Aorta (tissue), 5 donors: ENCODE data around the gene COX18. TPM values are rescaled to one million over a fixed set of nuclear protein-coding genes. Genes with fewer than 3 reads are reported as not detected.

Experiments used
- ATAC-seq: fragments of 200-7000 bp; cut with Tn5 transposase; one replicate; pipeline ENCODE4 v1.9.1; 2022; ENCODE audit warnings: moderate library complexity; ENCODE audit not compliant: low FRiP score
- DNase-seq, 2 donors: peaks; one replicate each; pipeline ENCODE4 v3.0.0-alpha.2; 2020
- H3K27ac ChIP-seq, 2 donors: one replicate each; pipeline ENCODE4 v1.5.1; 2013; ENCODE audit warnings: low read length in 2 of 2, mild to moderate bottlenecking in 2 of 2, moderate library complexity in 2 of 2, control low read depth in 1 of 2, inconsistent platforms in 1 of 2, low read depth in 1 of 2
- H3K27me3 ChIP-seq, 2 donors: one replicate each; pipeline ENCODE4 v1.6.1; 2013; ENCODE audit warnings: control low read depth in 1 of 2, low read length in 1 of 2, mild to moderate bottlenecking in 1 of 2, moderate library complexity in 1 of 2; ENCODE audit not compliant: insufficient read depth in 2 of 2, control insufficient read depth in 1 of 2
- H3K36me3 ChIP-seq, 2 donors: one replicate each; pipeline ENCODE4 v1.6.1; 2013; ENCODE audit warnings: control low read depth in 1 of 2, low read length in 1 of 2, mild to moderate bottlenecking in 1 of 2; ENCODE audit not compliant: insufficient read depth in 2 of 2, control insufficient read depth in 1 of 2
- H3K4me1 ChIP-seq, 2 donors: one replicate each; pipeline ENCODE4 v1.6.1; 2013; ENCODE audit warnings: low read length in 2 of 2, control low read depth in 1 of 2, mild to moderate bottlenecking in 1 of 2, moderate library complexity in 1 of 2; ENCODE audit not compliant: insufficient read depth in 2 of 2, control insufficient read depth in 1 of 2
- H3K4me3 ChIP-seq, 2 donors: one replicate each; pipeline ENCODE4 v1.5.1; 2013; ENCODE audit warnings: low read length in 2 of 2, control low read depth in 1 of 2, mild to moderate bottlenecking in 1 of 2
- H3K9me3 ChIP-seq: one replicate; pipeline ENCODE4 v1.6.1; 2013; ENCODE audit warnings: mild to moderate bottlenecking, low read length; ENCODE audit not compliant: control insufficient read depth
- WGBS, 2 donors: extraction: QIAGEN DNeasy Blood & Tissue Kit; methylation state at CpG; one replicate each; pipeline ENCODE4 v1.1.7; 2013; 5-methylcytosine and 5-hydroxymethylcytosine counted together
- intact Hi-C, 2 donors: fragments of 100-400 bp; cut with DNase I; formaldehyde crosslinking; loops; one replicate each; pipeline versions ENCODE4 v1.14.2 to v1.15.0; 2022
- polyA plus RNA-seq, 2 donors: library from polyadenylated mRNA; stranded (reverse); fragments of 200-250 nt; gene quantifications; one replicate each; pipeline ENCODE4 v1.2.3, GENCODE V29; 2013
- total RNA-seq, 2 donors: library from RNA; stranded (reverse); fragmentation: NEBNext Ultra II Directional; extraction: Animal tissue kit (Norgen Biotek cat#: 25700); gene quantifications; one replicate each; pipeline ENCODE4 v1.2.1, GENCODE V29; 2021
- donor health status: healthy with polysubstance abuse.
- donor health status: Bipolar disorder and iron deficiency.
- donor health status: DM: no; HTN: no; CAD: no.
- donor health status: DM: no; HTN: no; CAD: no.
- donor health status: DM: yes; HTN: yes; CAD: no.

Gene COX18
- total and polyA plus RNA-seq, 4 donors: 6.2 to 12.5 (median 8.8) TPM

DNA sequence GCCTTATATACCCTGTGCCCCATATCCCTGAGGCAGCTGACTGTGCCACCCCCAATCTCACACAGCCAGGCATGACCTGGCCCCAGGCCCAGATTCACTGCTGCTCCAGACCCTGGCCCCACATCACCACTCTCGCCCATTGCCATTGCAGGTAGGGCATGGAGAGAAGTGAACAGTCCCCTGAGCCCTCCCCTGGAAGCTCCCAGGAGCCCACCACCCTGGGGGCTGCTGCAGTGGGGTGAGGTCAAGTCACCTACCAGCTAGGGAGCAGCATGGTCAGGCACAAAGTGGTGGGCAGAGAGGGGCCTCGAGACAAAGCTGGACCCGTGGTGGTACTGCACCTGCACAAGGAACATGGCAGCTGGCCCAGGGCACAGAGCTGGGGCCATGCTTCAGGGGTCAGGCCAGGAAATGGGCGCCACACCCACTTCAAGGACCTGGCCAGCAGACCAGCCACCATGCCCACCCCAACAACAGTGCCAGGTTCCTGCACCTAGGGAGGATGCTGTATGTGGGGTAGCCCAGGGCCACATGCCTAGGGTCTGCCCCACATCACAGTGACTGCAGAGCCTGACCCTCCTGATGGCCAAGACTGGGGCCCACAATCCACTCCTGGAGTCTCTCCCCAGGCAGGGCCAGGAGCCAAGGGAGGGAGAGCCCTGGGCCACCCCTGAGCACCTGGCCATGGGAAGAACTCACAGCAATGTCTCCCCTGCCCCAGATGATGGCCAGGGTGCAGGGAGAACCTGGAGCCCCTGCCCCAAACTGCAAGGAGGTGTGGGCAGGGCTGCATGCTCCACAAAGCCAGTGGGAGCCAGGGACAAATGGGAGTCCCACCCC, 58.5 kb downstream of the COX18 start:
- H3K27me3 ChIP-seq: no peaks in the 10 kb centered on the region
- WGBS, 2 donors: 97 to 98% methylated on average over 4 of the region's 4 CpGs
- intact Hi-C loops: loop anchor here (10.0 kb wide), 2 partner anchors 96 to 686 kb away; no protein-coding TSS in a partner anchor

GRCh38 chr4:73007526-73008100, 61.9 kb downstream of the COX18 start:
- ATAC-seq (no peak), DNase-seq (no peak)
- 85 to 86% methylated on average over 1 of the region's 1 CpG for WGBS, 2 donors
- no peak overlapping the region for H3K27ac ChIP-seq
- intact Hi-C loops: no loop called here
- H3K4me1 ChIP-seq: no peaks in the 10 kb centered on the region
- no peak overlapping the region for H3K4me3 ChIP-seq
- H3K36me3 ChIP-seq: no peaks in the 10 kb centered on the region
- no peaks in the 10 kb centered on the region for H3K9me3 ChIP-seq
- no peaks in the 10 kb centered on the region for H3K27me3 ChIP-seq

More for the DNA sequence above, 58.5 kb downstream of the COX18 start:
- Histone ChIP-seq H3K27ac (no peak overlapping the region), H3K4me3 (no peak overlapping the region), H3K36me3 (no peaks in the 10 kb centered on the region), H3K4me1 (no peaks in the 10 kb centered on the region), H3K9me3 (no peaks in the 10 kb centered on the region)
- no peak for DNase-seq
- peak; percentile 51 for ATAC-seq

GRCh38 chr4:73006286-73006990, 63.1 kb downstream of the COX18 start:
- intact Hi-C loops: no loop called here
- WGBS, 2 donors: 94 to 95% methylated on average over 6 of the region's 6 CpGs
- H3K9me3 ChIP-seq: no peaks in the 10 kb centered on the region
- H3K27me3 ChIP-seq: no peaks in the 10 kb centered on the region
- no peaks in the 10 kb centered on the region for H3K4me1 ChIP-seq
- DNase-seq (no peak), ATAC-seq (no peak)
- H3K27ac ChIP-seq: no peak overlapping the region
- no peaks in the 10 kb centered on the region for H3K36me3 ChIP-seq
- no peak overlapping the region for H3K4me3 ChIP-seq

DNA sequence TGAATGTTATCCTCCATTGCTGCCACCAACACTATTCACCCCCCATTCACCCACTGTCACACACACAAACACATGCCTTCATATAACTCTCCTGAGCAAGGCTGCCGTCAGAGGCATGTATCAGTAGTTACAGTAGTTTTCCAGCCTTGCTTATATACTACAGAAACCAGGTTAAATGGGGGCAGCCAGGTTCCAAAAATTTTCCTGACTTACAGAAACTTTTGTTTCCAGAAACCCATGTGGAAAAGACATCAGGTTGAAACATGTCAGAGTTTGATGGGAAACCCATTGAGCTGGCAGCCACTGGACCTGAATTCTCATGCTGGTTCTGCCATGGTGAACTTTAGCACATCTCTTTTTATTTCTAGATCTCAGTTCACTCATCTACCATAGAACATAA, 64.0 kb downstream of the COX18 start:
- no peaks in the 10 kb centered on the region for H3K4me1 ChIP-seq
- no peak overlapping the region for H3K4me3 ChIP-seq
- no peak for DNase-seq
- no peaks in the 10 kb centered on the region for H3K9me3 ChIP-seq
- H3K36me3 ChIP-seq: no peaks in the 10 kb centered on the region
- ATAC-seq: no peak
- no peak overlapping the region for H3K27ac ChIP-seq
- intact Hi-C loops: no loop called here
- WGBS, 2 donors: 87 to 89% methylated on average over 1 of the region's 1 CpG
- no peaks in the 10 kb centered on the region for H3K27me3 ChIP-seq

Other genes with a start within 250 kb of the COX18 start
- 10 to 100 TPM; 59.4 to 67.1 TPM for gene ANKRD17, start 189.1 kb upstream of the COX18 start, total RNA-seq
- 10 to 100 TPM in 1 of 2 donors, 1 to 10 TPM in 1; 4.9 to 10.6 TPM for gene ANKRD17, start 189.1 kb upstream of the COX18 start, polyA plus RNA-seq